ENCODE measurements around the gene NTM.

DNA sequence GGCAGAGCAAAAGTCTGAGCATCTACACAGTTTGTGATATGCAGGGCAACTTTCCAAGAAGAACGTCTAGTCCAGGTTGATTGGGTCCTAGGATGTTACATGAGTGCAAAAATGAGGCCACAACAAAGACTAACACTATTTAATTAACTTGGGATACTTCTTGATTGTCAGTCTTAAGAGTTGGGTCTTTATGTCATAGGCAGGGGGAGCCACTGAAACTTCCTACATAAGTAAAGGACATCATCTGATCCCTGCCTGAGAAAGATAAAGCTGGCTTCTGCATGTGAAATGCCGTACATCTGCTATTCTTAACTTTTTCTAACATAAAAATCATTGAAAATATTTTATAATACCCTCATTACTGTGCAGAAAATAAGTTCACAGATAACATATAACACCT lies 525.5 kb downstream of the NTM start:
- TF ChIP-seq CTCF (optimal IDR thresholded peaks at IDR 0.05 in 1 of 3, IDR thresholded peaks at IDR 0.05 in 1 of 3, conservative IDR thresholded peaks at IDR 0.05 in 1 of 3; ENCODE audit: extremely low read depth in 1 of 3, insufficient read depth in 2 of 3, low read length in 3 of 3) (no peak), EZH2 (IDR thresholded peaks at IDR 0.05; ENCODE audit: low read length) (no peak)
